ENCODE results near the gene FBXO41.

FBXO41 gene

GRCh38 chr2:73265298-73266060 is 18.8 kb downstream of the FBXO41 start:
- TF ChIP-seq FOXP2 (optimal IDR thresholded peaks at IDR 0.05; ENCODE audit: borderline replicate concordance, extremely low read depth, extremely low read length, insufficient read depth), result no peak
- no peak for TF ChIP-seq SIN3A (IDR thresholded peaks at IDR 0.05; ENCODE audit: borderline replicate concordance, insufficient read depth, low read length)
- TF ChIP-seq REST (IDR thresholded peaks at IDR 0.05; ENCODE audit: insufficient read depth in 1 of 2, low read depth in 2 of 2, low read length in 2 of 2), result no peak
- no peak for TF ChIP-seq POLR2AphosphoS5 (IDR thresholded peaks at IDR 0.05; ENCODE audit: low read depth, low read length)
- no peak for TF ChIP-seq TAF1 (IDR thresholded peaks at IDR 0.05; ENCODE audit: borderline replicate concordance, insufficient read depth, low read length)

- TF ChIP-seq FOXP2 (optimal IDR thresholded peaks at IDR 0.05; ENCODE audit: borderline replicate concordance, extremely low read depth, extremely low read length, insufficient read depth) (no peak), SIN3A (IDR thresholded peaks at IDR 0.05; ENCODE audit: borderline replicate concordance, insufficient read depth, low read length) (no peak), REST (IDR thresholded peaks at IDR 0.05; ENCODE audit: insufficient read depth in 1 of 2, low read depth in 2 of 2, low read length in 2 of 2) (no peak), TAF1 (IDR thresholded peaks at IDR 0.05; ENCODE audit: borderline replicate concordance, insufficient read depth, low read length) (no peak), POLR2AphosphoS5 (IDR thresholded peaks at IDR 0.05; ENCODE audit: low read depth, low read length) (no peak)
Observed at GRCh38 chr2:73264783-73265182, 19.5 kb downstream of the FBXO41 start.

GRCh38 chr2:73264332-73264606 is 20.0 kb downstream of the FBXO41 start:
- TF ChIP-seq FOXP2 (optimal IDR thresholded peaks at IDR 0.05; ENCODE audit: borderline replicate concordance, extremely low read depth, extremely low read length, insufficient read depth), result no peak
- no peak for TF ChIP-seq POLR2AphosphoS5 (IDR thresholded peaks at IDR 0.05; ENCODE audit: low read depth, low read length)
- no peak for TF ChIP-seq TAF1 (IDR thresholded peaks at IDR 0.05; ENCODE audit: borderline replicate concordance, insufficient read depth, low read length)
- no peak for TF ChIP-seq SIN3A (IDR thresholded peaks at IDR 0.05; ENCODE audit: borderline replicate concordance, insufficient read depth, low read length)
- TF ChIP-seq REST (IDR thresholded peaks at IDR 0.05; ENCODE audit: insufficient read depth in 1 of 2, low read depth in 2 of 2, low read length in 2 of 2), result no peak

GRCh38 chr2:73263540-73264331 is 20.5 kb downstream of the FBXO41 start:
- no peak for TF ChIP-seq SIN3A (IDR thresholded peaks at IDR 0.05; ENCODE audit: borderline replicate concordance, insufficient read depth, low read length)
- TF ChIP-seq TAF1 (IDR thresholded peaks at IDR 0.05; ENCODE audit: borderline replicate concordance, insufficient read depth, low read length), result no peak
- TF ChIP-seq FOXP2 (optimal IDR thresholded peaks at IDR 0.05; ENCODE audit: borderline replicate concordance, extremely low read depth, extremely low read length, insufficient read depth), result no peak
- TF ChIP-seq POLR2AphosphoS5 (IDR thresholded peaks at IDR 0.05; ENCODE audit: low read depth, low read length), result no peak
- no peak for TF ChIP-seq REST (IDR thresholded peaks at IDR 0.05; ENCODE audit: insufficient read depth in 1 of 2, low read depth in 2 of 2, low read length in 2 of 2)
